Lower lobe of right lung (tissue), 2 donors: Measurements from ENCODE around the gene CMTM3. TPM values are rescaled to one million over a fixed set of nuclear protein-coding genes. Genes with fewer than 3 reads are reported as not detected.

Source experiments
- ATAC-seq, 2 donors: fragments of 200-7000 bp; cut with Tn5 transposase; one replicate each; pipeline ENCODE4 v1.9.1; 2020 to 2022; ENCODE audit warnings: mild to moderate bottlenecking in 2 of 2, moderate library complexity in 2 of 2
- DNase-seq: peaks from one replicate; pipeline ENCODE4 v3.0.0-alpha.2; 2020
- H3K27ac ChIP-seq: fragments of 200-600 bp; one replicate; pipeline ENCODE4 v1.8.0; 2022
- H3K27me3 ChIP-seq: fragments of 200-600 bp; one replicate; pipeline ENCODE4 v1.8.0; 2022; ENCODE audit warnings: low read depth
- H3K36me3 ChIP-seq: fragments of 200-600 bp; one replicate; pipeline ENCODE4 v1.8.0; 2022; ENCODE audit warnings: mild to moderate bottlenecking
- H3K4me1 ChIP-seq: fragments of 200-600 bp; one replicate; pipeline ENCODE4 v1.8.0; 2022
- H3K4me3 ChIP-seq: fragments of 200-600 bp; one replicate; pipeline ENCODE4 v1.8.0; 2022; ENCODE audit warnings: mild to moderate bottlenecking
- H3K9me3 ChIP-seq: fragments of 200-600 bp; one replicate; pipeline ENCODE4 v1.8.0; 2022
- CTCF ChIP-seq: fragments of 200-600 bp; IDR thresholded peaks from one replicate; pipeline ENCODE4 v1.8.0; 2022; ENCODE audit warnings: antibody characterized with exemption, mild to moderate bottlenecking
- intact Hi-C: fragments of 100-400 bp; cut with DNase I; formaldehyde crosslinking; loops from one replicate; pipeline ENCODE4 v1.11.0; 2022
- total RNA-seq: library from RNA; stranded (reverse); fragmentation: NEBNext Ultra II Directional; extraction: Animal tissue kit (Norgen Biotek cat#: 25700); gene quantifications from one replicate; pipeline ENCODE4 v1.2.1, GENCODE V29; 2021
- donor health status: DM: no; HTN: yes; CAD: no; lungs with severe emphysema.

Gene CMTM3
- total RNA-seq, 1 donor from 2014 or later = 35.8 TPM

GRCh38 chr16:66641387-66641786 is 36.9 kb downstream of the CMTM3 start:
- Histone ChIP-seq H3K27ac (no peak overlapping the region), H3K4me1 (no peaks in the 10 kb centered on the region)
- no peak for ATAC-seq

GRCh38 chr16:66647866-66648265 is 43.4 kb downstream of the CMTM3 start:
- Histone ChIP-seq H3K27ac (no peak overlapping the region), H3K36me3 (no peaks in the 10 kb centered on the region), H3K27me3 (no peaks in the 10 kb centered on the region), H3K9me3 (no peaks in the 10 kb centered on the region), H3K4me1 (peaks cover 17% of the 10 kb centered on the region), H3K4me3 (no peak overlapping the region)
- TF ChIP-seq CTCF = no peak
- ATAC-seq = no peak
- DNase-seq = no peak
- intact Hi-C loops = no loop called here

More at GRCh38 chr16:66641387-66641786, 36.9 kb downstream of the CMTM3 start:
- H3K9me3 ChIP-seq = no peaks in the 10 kb centered on the region
- intact Hi-C loops = no loop called here
- H3K4me3 ChIP-seq = no peak overlapping the region
- no peak for TF ChIP-seq CTCF
- no peaks in the 10 kb centered on the region for H3K27me3 ChIP-seq
- H3K36me3 ChIP-seq = no peaks in the 10 kb centered on the region
- DNase-seq = no peak

GRCh38 chr16:66649167-66649566 is 44.7 kb downstream of the CMTM3 start:
- Histone ChIP-seq H3K4me1 (peaks cover 26% of the 10 kb centered on the region), H3K27me3 (no peaks in the 10 kb centered on the region), H3K27ac (no peak overlapping the region), H3K36me3 (no peaks in the 10 kb centered on the region), H3K4me3 (no peak overlapping the region), H3K9me3 (no peaks in the 10 kb centered on the region)
- TF ChIP-seq CTCF = no peak
- DNase-seq (no peak), ATAC-seq (no peak)
- intact Hi-C loops = no loop called here

- H3K27me3 ChIP-seq = no peaks in the 10 kb centered on the region
- DNase-seq = no peak
- no peaks in the 10 kb centered on the region for H3K36me3 ChIP-seq
- H3K27ac ChIP-seq = no peak overlapping the region
- ATAC-seq = peak in 1 of 2 donors; percentile 8
- peaks cover 27% of the 10 kb centered on the region for H3K4me1 ChIP-seq
- H3K9me3 ChIP-seq = no peaks in the 10 kb centered on the region
- TF ChIP-seq CTCF = no peak
- intact Hi-C loops = no loop called here
- no peak overlapping the region for H3K4me3 ChIP-seq
These were observed 45.2 kb downstream of the CMTM3 start for GRCh38 chr16:66649636-66650205.

GRCh38 chr16:66650707-66651473 is 46.4 kb downstream of the CMTM3 start:
- Histone ChIP-seq H3K27ac (no peak overlapping the region), H3K9me3 (no peaks in the 10 kb centered on the region), H3K4me3 (no peak overlapping the region), H3K4me1 (peaks cover 27% of the 10 kb centered on the region), H3K36me3 (no peaks in the 10 kb centered on the region), H3K27me3 (no peaks in the 10 kb centered on the region)
- ATAC-seq (peak; percentile 93), DNase-seq (peak; percentile 68)
- TF ChIP-seq CTCF = peak; percentile 92
- intact Hi-C loops = no loop called here
